Stimulated activated naive CD8-positive, alpha-beta T cell treated with anti-CD3 and anti-CD28 coated beads, Interleukin-15, amount 100 ng/mL, for 72 hours (primary cell): Measurements from ENCODE around the gene FFAR3.

ENCODE experiments used
- ATAC-seq: fragments of 150-1000 bp; cut with Tn5 transposase; 2 replicates; pipeline ENCODE4 v1.10.0; 2021; ENCODE audit warnings: mild to moderate bottlenecking, moderate library complexity
- DNase-seq, 2 donors: peaks; one replicate each; pipeline ENCODE4 v3.0.0; 2021 to 2022
- H3K27ac Mint-ChIP-seq, 2 donors: one replicate each; pipeline ENCODE4 v1.8.0; 2022; ENCODE audit warnings: mild to moderate bottlenecking in 2 of 2, mixed read lengths in 2 of 2, moderate library complexity in 2 of 2
- H3K27me3 Mint-ChIP-seq: one replicate; pipeline ENCODE4 v1.8.0; 2022; ENCODE audit warnings: mixed read lengths
- H3K4me1 Mint-ChIP-seq: one replicate; pipeline ENCODE4 v1.8.0; 2022; ENCODE audit warnings: mild to moderate bottlenecking, mixed read lengths
- H3K4me3 Mint-ChIP-seq, 2 donors: one replicate each; pipeline ENCODE4 v1.8.0; 2022; ENCODE audit warnings: mild to moderate bottlenecking in 2 of 2, mixed read lengths in 2 of 2, moderate library complexity in 1 of 2
- H3K9me3 Mint-ChIP-seq, 2 donors: one replicate each; pipeline ENCODE4 v1.8.0; 2022; ENCODE audit warnings: mixed read lengths in 2 of 2

The FFAR3 gene

DNA sequence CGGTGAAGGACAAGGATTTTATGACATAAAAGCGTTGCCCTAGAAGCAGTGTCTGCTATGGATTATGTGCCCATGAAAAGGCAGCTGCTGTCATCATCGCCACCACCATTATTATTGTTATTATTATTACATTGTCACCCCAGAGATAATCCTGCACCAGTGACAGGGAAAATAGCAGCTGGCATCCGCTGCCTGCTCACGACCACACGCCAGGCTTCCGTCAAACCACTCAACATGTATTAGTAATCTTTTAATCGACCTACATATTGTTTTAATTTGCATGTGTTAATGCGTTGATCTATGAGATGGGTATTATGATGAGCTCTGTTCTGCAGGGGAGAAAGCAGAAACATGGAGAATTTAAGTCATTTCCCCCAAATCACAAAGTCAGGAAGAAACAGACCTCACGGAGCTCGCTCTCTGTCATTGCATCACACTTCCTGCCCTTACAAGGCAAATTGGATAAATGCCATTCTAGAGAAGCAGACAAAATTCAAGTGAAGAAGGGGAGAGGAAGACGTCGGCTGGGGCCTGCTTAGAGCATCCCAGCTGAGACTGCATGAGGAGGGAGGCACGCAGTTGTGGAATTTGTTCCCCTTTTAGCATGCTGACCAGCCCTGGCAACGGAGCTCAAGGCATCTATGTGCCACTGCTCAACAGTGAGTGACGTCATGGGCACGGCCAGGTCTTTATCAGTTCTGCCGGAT, at the start of gene FFAR3:
Gene FFAR3 (plus strand): TSS at position 594 of the 707 bp plus-strand sequence. CDS start 431 bp downstream, outside the sequence.
- Mint-ChIP-seq H3K27ac (peak within 1 kb of the TSS; percentile 85 to 93), H3K9me3 (no peaks in the 10 kb centered on the region), H3K27me3 (peaks cover 36% of the 10 kb centered on the region), H3K4me3 (peak within 1 kb of the TSS; percentile 68 to 71), H3K4me1 (peaks cover 16% of the 10 kb centered on the region)
- DNase-seq (no peak), ATAC-seq (peak; percentile 45)

DNA sequence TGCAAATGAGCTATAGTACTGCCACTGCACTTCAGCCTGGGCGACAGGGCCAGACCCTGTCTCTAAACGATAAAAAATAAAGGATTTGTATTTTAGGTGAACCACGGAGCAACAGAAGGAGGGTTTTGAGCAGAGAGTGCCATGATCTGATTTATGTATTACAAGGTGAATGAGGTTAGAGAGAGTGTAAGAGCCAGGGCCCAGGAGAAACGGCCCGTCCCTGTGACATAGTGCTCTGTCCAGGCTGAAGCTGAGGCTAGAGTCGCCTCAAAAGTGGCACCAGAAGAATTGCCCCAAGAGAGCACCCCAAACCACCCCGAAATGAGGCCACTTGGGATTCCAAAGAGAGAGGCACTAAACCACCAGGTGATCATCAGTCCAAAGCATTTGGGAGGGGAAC, 49.4 kb upstream of the FFAR3 start:
- DNase-seq: no peak
- H3K27ac Mint-ChIP-seq: no peak overlapping the region
- peaks cover 32% of the 10 kb centered on the region for H3K27me3 Mint-ChIP-seq
- H3K4me3 Mint-ChIP-seq: no peak overlapping the region
- ATAC-seq: no peak
- H3K4me1 Mint-ChIP-seq: peaks cover 12% of the 10 kb centered on the region
- no peaks in the 10 kb centered on the region for H3K9me3 Mint-ChIP-seq

DNA sequence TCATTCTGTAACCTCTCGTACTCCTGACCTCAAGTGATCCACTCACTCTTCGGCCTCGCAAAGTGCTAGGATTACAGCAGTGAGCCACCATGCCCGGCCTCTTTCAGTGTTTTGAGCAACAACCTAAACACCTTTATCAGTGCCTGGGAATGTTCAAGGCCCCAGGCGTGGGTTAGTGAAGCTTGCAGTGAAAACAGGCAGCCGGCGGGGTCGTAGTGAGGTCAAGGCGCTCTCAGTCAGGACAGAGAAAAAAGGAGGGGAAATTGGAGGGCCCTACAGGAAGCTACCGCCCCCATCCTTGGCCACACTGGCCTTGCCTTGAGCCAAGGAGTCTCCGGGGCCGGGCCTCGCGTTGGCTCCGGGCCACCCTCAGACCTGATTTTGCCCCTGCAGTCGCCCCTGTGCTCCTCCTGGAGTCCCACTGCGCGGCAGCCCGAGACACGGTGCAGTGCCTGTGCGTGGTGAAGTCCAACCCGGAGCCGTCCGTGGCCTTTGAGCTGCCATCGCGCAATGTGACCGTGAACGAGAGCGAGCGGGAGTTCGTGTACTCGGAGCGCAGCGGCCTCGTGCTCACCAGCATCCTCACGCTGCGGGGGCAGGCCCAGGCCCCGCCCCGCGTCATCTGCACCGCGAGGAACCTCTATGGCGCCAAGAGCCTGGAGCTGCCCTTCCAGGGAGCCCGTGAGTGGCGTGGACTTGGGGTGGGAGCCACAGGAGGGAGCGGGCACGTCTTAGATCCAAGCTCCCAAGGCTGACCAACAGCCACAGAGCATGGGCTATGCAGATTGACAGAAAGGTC, 48.6 kb upstream of the FFAR3 start:
- DNase-seq: no peak
- peaks cover 31% of the 10 kb centered on the region for H3K27me3 Mint-ChIP-seq
- H3K9me3 Mint-ChIP-seq: no peaks in the 10 kb centered on the region
- ATAC-seq: no peak
- no peak overlapping the region for H3K4me3 Mint-ChIP-seq
- peaks cover 12% of the 10 kb centered on the region for H3K4me1 Mint-ChIP-seq
- no peak overlapping the region for H3K27ac Mint-ChIP-seq

GRCh38 chr19:35310331-35310730, 47.9 kb upstream of the FFAR3 start:
- Mint-ChIP-seq H3K9me3 (no peaks in the 10 kb centered on the region), H3K27me3 (peaks cover 25% of the 10 kb centered on the region), H3K4me3 (no peak overlapping the region), H3K4me1 (peaks cover 12% of the 10 kb centered on the region), H3K27ac (peak overlapping the region; percentile 14 to 48)
- DNase-seq: no peak
- ATAC-seq: peak; percentile 50

DNA sequence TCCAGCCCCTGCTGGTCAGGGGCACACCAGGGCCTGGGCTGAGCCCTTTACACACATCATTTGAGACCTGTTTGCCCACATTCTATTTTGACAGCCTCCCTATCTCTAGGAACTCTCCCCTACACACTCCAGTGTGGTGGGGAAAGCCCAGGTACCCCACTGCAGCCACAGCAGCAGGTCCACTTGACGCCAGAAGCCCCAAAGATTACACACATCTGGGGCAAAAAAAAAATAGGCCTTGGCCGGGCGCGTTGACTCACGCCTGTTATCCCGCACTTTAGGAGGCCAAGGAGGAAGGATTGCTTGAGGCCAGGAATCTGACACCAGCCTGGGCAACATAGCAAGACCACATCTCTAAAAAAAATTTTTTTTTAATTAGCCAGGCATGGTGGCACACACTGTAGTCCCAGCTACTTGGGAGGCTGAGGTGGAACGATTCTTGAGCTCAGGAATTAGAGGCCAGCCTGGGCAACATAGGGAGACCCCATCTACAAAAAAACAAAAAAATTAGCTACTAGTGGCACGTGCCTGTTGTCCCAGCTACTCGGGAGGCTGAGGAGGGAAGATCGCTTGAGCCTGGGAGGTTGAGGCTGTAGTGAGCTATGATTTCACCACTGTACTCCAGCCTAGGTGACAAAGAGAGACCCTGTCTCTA, 47.3 kb upstream of the FFAR3 start:
- ATAC-seq (peak; percentile 15), DNase-seq (no peak)
- Mint-ChIP-seq H3K27me3 (peaks cover 25% of the 10 kb centered on the region), H3K4me3 (no peak overlapping the region), H3K9me3 (no peaks in the 10 kb centered on the region), H3K4me1 (peaks cover 12% of the 10 kb centered on the region), H3K27ac (peak overlapping the region in 1 of 2 donors; percentile 42)

GRCh38 chr19:35311901-35312665, 46.2 kb upstream of the FFAR3 start:
- no peak for DNase-seq
- Mint-ChIP-seq H3K27me3 (peaks cover 25% of the 10 kb centered on the region), H3K9me3 (no peaks in the 10 kb centered on the region), H3K4me3 (no peak overlapping the region), H3K4me1 (peaks cover 6% of the 10 kb centered on the region), H3K27ac (no peak overlapping the region)
- no peak for ATAC-seq

DNA sequence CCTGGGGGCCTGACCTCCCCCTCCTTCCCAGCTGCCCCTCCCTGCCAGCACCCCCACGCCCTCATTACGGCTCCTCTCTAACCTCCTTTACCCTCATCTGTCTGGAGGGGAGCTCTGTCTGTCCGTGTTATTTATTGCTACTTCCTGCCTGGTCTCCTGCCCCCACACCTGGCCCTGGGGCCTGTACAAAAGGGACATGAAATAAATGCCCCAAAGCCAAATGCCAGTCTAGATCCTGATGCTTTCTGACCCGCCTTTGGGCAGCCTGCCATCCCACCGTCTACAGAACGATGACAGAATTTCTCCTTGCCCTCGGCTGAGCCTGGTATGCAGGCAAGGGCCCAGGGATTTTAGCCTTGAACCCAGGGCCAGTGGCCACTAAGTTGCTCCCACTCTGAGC, 44.7 kb upstream of the FFAR3 start:
- no peak overlapping the region for H3K27ac Mint-ChIP-seq
- H3K27me3 Mint-ChIP-seq: peaks cover 17% of the 10 kb centered on the region
- no peak for ATAC-seq
- H3K4me3 Mint-ChIP-seq: no peak overlapping the region
- no peak for DNase-seq
- H3K4me1 Mint-ChIP-seq: peaks cover 10% of the 10 kb centered on the region
- no peaks in the 10 kb centered on the region for H3K9me3 Mint-ChIP-seq

GRCh38 chr19:35314031-35314430, 44.2 kb upstream of the FFAR3 start:
- peaks cover 14% of the 10 kb centered on the region for H3K4me1 Mint-ChIP-seq
- H3K27me3 Mint-ChIP-seq: peaks cover 17% of the 10 kb centered on the region
- DNase-seq (no peak), ATAC-seq (no peak)
- H3K9me3 Mint-ChIP-seq: no peaks in the 10 kb centered on the region
- no peak overlapping the region for H3K27ac Mint-ChIP-seq
- no peak overlapping the region for H3K4me3 Mint-ChIP-seq

DNA sequence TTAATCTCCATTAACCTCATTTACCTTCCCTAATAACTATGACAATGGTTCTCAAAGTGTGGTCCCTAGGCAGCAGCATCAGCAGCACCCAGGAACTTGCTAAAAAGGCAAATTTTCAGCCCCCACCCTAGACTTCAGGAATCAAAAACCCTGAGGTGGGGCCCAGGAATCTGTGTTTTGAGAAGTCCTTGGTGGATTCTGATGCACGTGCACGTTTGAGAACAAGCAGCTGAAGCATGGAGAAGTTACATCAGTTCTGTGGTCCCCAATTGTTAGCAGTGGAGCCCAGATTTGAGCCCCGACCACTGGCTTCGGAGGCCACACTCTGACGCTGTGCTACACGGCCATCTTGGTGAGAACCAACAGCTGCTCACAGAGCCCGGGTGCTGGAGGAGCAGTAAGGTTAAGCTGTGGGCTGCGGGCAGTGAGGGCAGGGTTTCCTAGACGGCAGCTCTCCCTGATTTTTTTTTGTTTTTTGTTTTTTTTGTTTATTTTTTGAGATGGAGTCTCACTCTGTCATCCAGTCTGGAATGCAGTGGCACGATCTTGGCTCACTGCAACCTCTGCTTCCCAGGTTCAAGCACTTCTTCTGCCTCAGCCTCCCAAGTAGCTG, 43.3 kb upstream of the FFAR3 start:
- DNase-seq (no peak), ATAC-seq (no peak)
- peaks cover 18% of the 10 kb centered on the region for H3K4me1 Mint-ChIP-seq
- H3K27me3 Mint-ChIP-seq: peaks cover 12% of the 10 kb centered on the region
- H3K27ac Mint-ChIP-seq: no peak overlapping the region
- H3K9me3 Mint-ChIP-seq: no peaks in the 10 kb centered on the region
- no peak overlapping the region for H3K4me3 Mint-ChIP-seq

DNA sequence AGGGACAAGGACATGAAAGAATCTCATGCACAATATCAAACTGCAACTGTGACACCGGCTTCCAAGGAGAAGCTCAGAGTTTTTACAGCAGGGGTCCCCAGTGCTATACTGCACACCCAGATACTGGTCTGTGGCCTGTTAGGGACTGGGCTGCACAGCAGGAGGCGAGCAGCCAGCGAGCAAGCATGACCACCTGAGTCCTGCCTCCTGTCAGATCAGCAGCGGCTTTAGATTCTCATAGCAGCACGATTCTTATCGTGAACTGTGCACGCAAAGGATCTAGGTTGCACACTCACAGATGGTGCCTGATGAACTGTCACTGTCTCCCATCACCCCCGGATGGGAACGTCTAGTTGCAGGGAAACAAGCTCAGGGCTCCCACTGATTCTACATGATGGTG, 42.4 kb upstream of the FFAR3 start:
- Mint-ChIP-seq H3K4me3 (no peak overlapping the region), H3K9me3 (no peaks in the 10 kb centered on the region), H3K4me1 (peaks cover 11% of the 10 kb centered on the region), H3K27me3 (peaks cover 21% of the 10 kb centered on the region), H3K27ac (no peak overlapping the region)
- ATAC-seq (no peak), DNase-seq (no peak)

DNA sequence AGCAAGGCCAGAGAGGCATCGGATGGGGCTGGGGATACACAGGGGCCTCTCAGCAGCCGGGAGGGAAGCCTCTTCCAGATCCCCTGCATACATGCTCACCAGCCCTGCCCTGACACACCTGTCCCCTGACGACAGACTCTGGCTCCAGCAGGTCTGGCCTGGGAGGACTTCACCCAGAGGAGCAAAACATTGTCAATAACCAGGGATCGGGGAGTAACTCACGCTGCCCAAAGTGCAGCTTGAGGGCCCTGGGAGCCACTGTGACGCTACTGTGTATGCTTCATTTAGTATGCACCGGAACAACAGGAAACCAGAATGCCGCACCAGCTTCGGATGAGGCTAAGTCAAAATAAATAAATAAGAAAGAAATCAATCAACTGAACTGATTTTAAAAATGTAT, 41.7 kb upstream of the FFAR3 start:
- Mint-ChIP-seq H3K9me3 (no peaks in the 10 kb centered on the region), H3K27me3 (peaks cover 21% of the 10 kb centered on the region), H3K4me1 (peaks cover 11% of the 10 kb centered on the region), H3K27ac (peak overlapping the region in 1 of 2 donors; percentile 40), H3K4me3 (no peak overlapping the region)
- no peak for DNase-seq
- ATAC-seq: no peak

DNA sequence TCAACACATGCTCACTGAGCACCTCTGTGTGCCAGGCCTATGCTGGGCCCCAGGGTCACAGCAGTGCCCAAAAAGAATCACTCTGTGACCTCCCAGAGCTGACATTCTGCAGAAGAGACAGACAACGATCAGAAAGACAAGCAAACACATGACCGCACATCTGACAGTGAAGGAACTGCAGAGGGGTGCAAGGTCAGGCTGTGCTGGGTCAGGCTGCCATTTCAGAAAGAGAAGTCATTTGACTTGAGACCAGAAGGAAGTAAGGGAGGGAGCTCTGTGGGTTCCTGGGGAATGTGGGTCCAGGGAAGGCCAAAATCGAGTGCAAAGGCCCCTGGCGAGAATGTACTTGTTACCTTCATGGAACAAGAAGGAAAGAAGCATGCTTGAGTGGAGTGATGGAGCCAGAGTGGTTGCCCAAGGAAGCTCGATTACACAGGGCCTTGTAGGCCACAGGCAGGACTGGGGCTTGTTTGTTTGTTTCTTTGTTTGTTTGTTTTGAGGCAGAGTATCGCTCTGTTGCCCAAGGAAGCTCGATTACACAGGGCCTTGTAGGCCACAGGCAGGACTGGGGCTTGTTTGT, 40.7 kb upstream of the FFAR3 start:
- H3K27ac Mint-ChIP-seq: no peak overlapping the region
- peaks cover 11% of the 10 kb centered on the region for H3K4me1 Mint-ChIP-seq
- peaks cover 4 to 8% of the 10 kb centered on the region in 2 donors for H3K9me3 Mint-ChIP-seq
- H3K27me3 Mint-ChIP-seq: peaks cover 27% of the 10 kb centered on the region
- no peak overlapping the region for H3K4me3 Mint-ChIP-seq
- ATAC-seq (no peak), DNase-seq (no peak)

DNA sequence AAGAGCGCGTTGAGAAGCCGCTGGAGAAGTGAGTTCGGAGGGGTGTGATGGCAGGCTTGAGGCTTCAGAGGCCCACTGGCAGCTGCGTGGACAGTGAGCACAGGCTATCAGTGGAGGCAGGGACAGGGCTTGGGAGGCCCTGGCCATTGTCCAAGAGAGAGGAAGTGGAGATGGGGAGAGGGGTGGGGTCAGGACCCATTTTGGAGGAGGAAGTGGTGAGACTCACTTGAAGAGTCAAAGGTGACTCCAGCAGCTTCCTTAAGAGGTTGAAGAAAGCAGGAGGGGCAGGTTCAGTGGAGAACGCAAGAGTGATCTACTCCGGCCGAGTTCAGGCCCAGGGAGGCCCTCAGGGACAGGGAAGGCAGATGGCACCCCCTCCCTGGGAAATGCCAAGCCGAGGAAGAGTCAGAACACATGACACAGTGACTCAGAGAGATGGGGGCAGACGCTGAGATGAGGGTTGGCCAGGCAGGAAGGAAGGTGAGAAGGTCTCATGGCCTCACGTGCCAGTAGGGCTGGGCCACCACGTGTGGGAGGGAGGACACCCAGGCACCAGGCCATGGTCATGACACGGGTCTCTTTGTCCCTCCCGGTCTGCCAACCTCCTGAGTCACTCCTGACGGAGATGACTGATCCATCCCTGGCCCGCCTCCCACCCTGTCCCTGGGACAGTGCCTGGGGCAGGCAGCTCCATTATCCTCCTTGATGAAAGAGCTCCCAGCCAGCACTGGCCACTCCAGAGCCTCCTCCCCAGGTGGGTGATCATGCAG, 39.4 kb upstream of the FFAR3 start:
- Mint-ChIP-seq H3K27ac (peak overlapping the region; percentile 28 to 60), H3K9me3 (peaks cover 4 to 8% of the 10 kb centered on the region in 2 donors), H3K27me3 (peaks cover 27% of the 10 kb centered on the region), H3K4me1 (peaks cover 11% of the 10 kb centered on the region), H3K4me3 (peak overlapping the region in 1 of 2 donors; percentile 5)
- ATAC-seq (peak; percentile 43), DNase-seq (no peak)

DNA sequence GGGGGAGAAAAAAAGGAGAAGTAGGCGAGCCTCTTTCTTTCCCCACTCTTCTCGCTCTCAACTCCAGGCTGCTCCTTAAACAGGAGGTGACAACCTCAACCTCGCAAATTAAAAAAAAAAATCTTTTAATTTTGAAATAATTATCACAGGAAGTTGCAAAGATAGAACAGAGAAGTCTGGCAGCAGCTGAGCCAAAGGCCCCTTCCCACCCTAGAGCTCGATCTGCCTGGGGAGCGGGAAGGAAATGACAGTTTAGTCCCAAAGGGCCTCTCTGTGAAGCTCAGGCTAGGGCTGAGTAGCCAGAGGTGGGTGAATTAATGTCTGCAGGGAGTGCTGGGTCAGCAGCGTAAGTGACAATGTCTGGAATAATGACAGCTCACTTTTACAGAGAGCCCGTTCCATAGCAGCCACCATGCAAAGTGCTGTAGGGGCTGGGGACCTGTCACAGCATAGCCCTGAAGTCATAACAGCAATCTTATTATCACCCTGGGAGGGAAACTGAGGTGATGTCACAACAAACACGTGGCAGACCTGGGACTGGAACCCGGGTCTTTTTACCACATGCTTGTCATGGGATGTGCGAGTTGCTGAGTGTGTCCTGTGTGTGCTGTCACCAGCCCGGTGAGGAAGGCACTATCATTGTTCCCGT, 38.1 kb upstream of the FFAR3 start:
- DNase-seq: no peak
- H3K4me3 Mint-ChIP-seq: no peak overlapping the region
- peak; percentile 46 for ATAC-seq
- peak overlapping the region in 1 of 2 donors; percentile 82 for H3K27ac Mint-ChIP-seq
- peaks cover 11% of the 10 kb centered on the region for H3K4me1 Mint-ChIP-seq
- peaks cover 27% of the 10 kb centered on the region for H3K27me3 Mint-ChIP-seq
- peaks cover 4 to 8% of the 10 kb centered on the region in 2 donors for H3K9me3 Mint-ChIP-seq
